Activated T-cell treated with anti-CD3 and anti-CD28 coated beads for 4 hours (primary cell): ENCODE data around the gene SCN5A.

Experiments
- DNase-seq: peaks from one replicate; pipeline ENCODE4 v3.0.0-alpha.2; 2020

SCN5A gene

DNA sequence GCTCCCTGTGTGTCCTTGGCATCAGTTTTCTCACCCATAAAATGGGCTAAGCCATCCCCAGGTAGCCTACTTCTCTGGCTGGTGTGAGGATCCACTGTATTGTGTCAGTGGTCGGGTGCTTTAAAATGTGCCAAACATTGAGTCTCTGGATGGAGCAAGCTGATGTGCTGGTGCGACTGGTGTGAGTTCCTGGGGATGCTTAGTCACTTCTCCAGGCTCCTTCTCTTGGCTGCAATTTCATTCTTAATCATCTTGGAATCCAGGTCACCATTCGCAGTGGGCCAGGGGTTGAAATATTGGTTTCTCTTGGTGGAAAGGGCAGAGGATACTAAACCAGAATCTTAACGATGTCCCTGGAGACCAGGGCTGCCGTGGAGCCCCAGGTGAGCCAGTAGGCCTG lies 29.3 kb downstream of the SCN5A start:
- no peak for DNase-seq

- DNase-seq = no peak
These were observed 31.1 kb downstream of the SCN5A start for GRCh38 chr3:38618343-38618742.

- DNase-seq = no peak
These were observed 31.9 kb downstream of the SCN5A start for GRCh38 chr3:38617586-38617985.

DNA sequence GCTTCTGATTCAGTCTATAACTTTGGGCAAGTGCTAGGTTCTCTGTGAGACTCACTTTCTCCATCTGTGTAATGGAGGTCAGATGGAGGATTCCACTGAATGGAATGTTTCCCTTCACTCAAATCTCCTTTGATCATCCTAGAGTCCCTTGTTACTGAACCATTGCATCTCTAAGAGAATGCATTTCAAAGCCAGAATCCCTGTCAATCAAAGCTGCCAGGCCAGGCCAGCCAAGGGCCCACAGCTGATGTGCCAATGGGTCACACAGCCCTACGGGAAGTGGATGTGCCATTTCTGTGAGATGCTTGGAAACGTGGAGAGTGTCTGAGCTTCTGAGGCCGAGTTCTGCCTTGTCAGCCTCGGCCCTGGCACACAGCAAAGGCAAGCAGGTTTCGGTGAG lies 32.4 kb downstream of the SCN5A start:
- DNase-seq = no peak

- no peak for DNase-seq
These were observed 32.8 kb downstream of the SCN5A start for GRCh38 chr3:38616658-38617057.

- DNase-seq = no peak
These were observed 33.4 kb downstream of the SCN5A start for GRCh38 chr3:38616111-38616510.

DNA sequence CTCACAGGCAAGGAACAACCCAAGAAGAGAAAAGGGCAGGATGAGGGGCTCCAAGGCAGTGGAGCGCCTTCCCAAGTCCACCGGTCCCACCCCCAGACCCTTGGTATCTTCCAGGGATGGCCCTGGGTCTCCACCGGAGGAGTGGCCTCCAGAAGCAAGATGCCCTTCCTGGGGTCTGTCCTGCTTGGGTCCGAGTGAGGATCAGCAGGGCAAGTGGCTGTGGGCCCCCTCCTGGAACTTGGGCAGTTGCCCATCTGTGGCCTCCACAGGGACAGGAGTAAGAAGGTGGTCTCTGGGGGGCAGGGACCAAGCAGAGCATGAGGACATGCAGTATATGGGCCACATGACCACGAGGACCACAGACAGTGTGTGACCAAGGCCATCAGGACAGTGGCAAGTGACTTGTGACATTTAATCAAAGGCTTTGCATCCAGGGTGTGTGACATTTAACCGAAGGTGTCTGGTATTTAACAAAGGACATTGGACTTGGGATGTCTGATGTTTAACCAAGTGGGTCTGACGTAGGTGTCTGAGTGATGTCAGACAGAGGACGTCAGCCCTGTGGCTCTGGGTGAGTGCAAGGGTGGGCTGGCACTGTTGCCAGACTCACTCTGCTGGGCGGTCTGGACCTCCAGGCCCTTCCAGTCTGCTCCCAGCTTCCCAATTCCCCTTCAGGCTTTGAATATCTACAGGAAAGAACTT lies 34.7 kb downstream of the SCN5A start:
- no peak for DNase-seq

DNA sequence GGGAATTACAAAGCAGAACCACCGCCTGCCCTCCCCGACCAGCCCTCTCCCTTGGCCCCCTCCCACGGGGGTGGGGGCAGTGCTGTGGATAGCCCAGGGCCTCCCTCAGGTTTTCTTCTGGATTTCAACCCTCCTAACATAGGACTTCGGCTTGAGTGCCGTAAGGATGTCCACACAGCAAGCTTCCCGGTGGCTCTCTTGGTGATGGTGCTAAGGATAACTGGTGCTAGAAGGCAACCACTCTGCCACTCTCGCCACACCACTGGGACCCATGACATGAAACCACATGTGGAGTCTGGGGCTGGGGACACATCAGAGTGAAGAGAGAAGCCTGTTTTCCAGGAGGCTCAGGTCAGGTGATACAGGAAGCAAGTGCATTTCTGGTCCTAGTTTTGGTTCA lies 35.4 kb downstream of the SCN5A start:
- no peak for DNase-seq

GRCh38 chr3:38613426-38613825 lies 36.1 kb downstream of the SCN5A start:
- no peak for DNase-seq

- DNase-seq = no peak
These were observed 37.6 kb downstream of the SCN5A start for GRCh38 chr3:38611866-38612265.

DNA sequence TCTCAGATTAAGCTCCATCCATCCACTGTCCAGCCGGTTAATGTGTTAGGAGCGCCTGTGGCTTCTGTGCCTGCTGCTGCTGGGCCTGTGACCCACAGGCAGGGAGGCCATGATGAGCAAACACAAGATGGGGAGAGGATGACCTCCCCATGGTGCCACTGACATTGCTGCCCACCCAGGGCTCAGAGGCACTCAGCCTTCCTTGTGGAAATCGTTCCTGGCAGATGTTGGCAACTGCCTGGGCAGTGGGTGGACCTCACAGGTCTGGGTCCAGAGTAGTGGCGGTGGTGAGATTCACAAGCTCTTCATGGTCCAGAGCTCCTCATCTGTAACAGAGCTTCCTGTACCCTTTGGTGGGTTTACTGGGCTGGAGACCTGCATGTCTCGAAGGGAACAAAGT lies 38.6 kb downstream of the SCN5A start:
- DNase-seq = no peak

DNA sequence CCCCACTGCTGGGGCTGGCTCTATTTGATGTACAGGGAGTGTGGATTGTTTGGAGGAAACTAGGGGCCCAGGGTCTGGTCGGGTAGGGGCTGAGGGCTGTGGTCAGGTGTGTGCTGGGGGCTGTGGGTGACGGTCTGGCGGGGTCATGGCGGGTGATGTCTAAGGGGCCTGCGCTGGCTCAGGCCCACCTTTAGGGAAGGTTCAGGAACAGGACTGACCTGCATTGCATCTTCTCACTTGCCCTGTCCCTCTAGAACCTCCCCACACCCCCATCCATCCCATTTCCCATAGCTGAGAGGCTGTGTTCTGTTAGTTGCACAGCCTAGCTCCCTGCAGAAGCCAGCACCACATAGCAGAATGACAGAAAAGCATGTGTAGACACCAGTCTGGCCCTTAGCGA lies 39.1 kb downstream of the SCN5A start:
- no peak for DNase-seq

DNA sequence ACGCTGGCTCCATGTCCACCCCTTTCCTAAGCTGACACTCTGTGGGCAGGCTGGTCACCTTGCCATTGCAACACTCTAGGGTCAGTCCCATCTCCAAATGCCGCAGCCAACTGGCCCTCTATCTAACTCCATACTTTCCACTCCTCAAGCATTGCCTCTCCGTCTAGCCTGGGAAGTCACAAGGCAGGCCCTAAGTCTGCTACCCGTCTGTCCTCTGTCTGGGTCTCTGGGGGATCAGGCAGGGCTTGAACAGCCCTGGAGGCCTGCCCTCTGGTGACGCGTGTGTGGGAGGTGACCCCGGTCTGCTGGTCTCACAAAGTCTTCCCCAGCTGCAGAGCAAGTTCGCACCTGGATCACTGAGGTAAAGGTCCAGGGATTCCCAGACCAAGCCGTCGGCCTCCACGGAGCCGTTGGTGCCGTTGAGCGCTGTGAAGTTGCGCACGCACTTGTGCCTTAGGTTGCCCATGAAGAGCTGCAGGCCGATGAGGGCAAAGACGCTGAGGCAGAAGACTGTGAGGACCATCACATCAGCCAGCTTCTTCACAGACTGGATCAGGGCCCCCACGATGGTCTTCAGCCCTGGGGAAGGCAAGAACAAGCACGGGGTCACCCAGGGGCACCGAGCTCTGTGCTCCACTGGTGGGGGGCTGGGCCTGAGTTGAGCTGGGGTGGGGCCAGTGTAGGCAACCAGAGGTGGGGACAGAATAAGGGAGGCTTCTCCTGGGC lies 39.9 kb downstream of the SCN5A start:
- no peak for DNase-seq

- no peak for DNase-seq
These were observed 40.5 kb downstream of the SCN5A start for GRCh38 chr3:38608961-38609360.

- DNase-seq = no peak
These were observed 41.3 kb downstream of the SCN5A start for GRCh38 chr3:38608086-38608775.

DNA sequence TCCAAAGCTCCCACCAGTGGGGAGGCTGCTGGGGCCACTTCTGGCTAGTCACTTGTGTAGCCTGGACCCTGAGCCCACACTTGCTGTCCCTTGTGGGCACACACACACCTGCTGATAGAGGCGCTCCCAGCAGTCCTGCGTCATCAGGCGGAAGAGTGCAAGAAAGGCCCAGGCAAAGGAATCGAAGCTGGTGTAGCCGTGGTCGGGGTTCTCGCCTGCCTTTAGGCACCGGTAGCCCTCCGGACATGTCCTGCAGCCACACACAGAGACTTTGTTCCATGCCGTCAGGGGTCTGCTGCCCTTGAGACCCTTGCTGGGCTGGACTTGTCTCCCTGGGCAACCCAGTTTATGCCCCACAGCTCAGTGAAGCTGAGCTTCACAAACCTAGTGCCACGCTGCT lies 42.9 kb downstream of the SCN5A start:
- no peak for DNase-seq

DNA sequence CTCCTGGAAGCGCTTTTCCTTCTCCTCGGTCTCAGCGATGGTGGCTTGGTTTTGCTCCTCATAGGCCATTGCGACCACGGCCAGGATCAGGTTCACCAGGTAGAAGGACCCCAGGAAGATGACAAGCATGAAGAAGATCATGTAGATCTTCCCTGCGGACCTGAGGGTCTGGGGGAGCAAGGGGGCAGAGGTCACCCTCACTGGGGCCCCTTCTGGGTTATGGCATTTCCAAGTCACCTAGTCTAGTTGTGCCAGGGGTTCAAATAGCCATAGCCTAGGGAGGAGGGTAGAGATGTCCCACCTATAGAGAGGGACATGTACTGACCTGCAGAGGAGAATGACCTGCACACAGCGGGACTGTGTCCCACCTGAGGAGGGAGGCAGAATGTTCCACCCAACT lies 43.5 kb downstream of the SCN5A start:
- DNase-seq = no peak

- no peak for DNase-seq
These were observed 45.2 kb downstream of the SCN5A start for GRCh38 chr3:38604246-38604645.

DNA sequence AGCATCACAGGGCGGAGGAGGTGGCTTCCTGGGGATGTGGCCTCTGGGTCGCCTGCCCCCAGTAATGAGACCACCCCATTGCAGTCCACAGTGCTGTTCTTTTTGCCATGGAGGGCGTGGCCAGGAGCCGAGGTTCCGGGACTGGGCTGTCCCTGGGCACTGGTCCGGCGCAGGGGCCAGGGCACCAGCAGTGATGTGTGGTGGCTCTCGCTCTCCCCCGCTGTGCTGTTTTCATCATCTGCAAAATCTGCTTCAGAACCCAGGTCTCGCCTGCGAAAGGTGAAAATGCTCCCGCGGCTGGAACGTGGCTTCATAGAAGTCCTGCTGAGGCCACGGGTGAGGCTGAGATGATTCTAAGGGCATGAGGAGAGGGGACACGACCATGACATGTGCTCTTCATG lies 45.8 kb downstream of the SCN5A start:
- no peak for DNase-seq

GRCh38 chr3:38602576-38603250 lies 46.8 kb downstream of the SCN5A start:
- DNase-seq = no peak

GRCh38 chr3:38601956-38602550 lies 47.4 kb downstream of the SCN5A start:
- DNase-seq = no peak

DNA sequence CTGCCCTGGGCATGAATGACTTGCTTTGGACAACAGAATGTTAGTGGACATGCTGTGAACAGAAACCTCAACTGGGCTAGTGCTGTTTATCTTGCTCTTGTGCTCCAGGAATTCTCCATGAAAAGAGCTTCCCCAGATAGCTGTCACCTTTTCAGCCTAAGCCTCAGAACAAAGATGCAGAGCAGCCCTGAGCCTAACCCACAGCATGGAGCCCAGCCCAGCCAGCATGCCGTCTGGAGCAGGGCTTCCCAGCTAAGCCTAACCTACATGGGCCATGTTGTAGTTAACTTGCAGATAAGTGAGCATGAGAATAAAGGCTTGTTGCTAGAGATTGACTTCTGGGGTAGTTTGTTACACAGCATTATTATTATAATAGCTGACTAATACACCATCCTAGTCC lies 48.9 kb downstream of the SCN5A start:
- DNase-seq = no peak

- DNase-seq = no peak
These were observed 49.6 kb downstream of the SCN5A start for GRCh38 chr3:38599886-38600285.
